Uterus (tissue), 2 donors: Measurements from ENCODE around the gene EIF2A.

Source experiments
- POLR2A ChIP-seq, 2 donors: fragments of 450-650 bp; IDR thresholded peaks; one replicate each; pipeline ENCODE4 v1.6.1; 2016; ENCODE audit warnings: antibody characterized with exemption in 2 of 2, mild to moderate bottlenecking in 1 of 2, moderate library complexity in 1 of 2
- TF ChIP-seq, protein P1 (sequence below), 4 experiments: fragments of 200-600 bp in 2 of 4; fragments of 450-650 bp in 2 of 4; sonication (generic) in 2 of 4; IDR thresholded peaks; one replicate each; pipeline ENCODE4 v1.5.1; 2016 to 2019; ENCODE audit warnings: antibody characterized with exemption in 4 of 4, mild to moderate bottlenecking in 2 of 4, moderate library complexity in 1 of 4

DNA sequence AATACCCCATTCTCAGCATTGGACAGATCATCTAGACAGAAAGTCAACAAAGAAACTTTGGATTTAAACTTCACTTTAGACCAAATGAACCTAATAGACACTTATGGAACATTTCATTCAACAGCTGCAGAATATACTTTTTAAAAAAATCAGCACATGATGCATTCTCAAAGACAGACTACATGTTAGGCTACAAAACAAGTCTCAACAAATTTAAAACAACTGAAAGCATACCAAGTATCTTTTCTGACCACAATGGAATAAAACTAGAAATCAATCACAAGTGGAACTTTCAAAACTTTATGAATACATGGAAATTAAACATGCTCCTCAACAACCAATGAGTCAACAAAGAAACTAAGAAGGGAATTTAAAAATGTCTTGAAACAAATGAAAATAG is 38.2 kb upstream of the EIF2A start:
- TF ChIP-seq, protein P1, sequence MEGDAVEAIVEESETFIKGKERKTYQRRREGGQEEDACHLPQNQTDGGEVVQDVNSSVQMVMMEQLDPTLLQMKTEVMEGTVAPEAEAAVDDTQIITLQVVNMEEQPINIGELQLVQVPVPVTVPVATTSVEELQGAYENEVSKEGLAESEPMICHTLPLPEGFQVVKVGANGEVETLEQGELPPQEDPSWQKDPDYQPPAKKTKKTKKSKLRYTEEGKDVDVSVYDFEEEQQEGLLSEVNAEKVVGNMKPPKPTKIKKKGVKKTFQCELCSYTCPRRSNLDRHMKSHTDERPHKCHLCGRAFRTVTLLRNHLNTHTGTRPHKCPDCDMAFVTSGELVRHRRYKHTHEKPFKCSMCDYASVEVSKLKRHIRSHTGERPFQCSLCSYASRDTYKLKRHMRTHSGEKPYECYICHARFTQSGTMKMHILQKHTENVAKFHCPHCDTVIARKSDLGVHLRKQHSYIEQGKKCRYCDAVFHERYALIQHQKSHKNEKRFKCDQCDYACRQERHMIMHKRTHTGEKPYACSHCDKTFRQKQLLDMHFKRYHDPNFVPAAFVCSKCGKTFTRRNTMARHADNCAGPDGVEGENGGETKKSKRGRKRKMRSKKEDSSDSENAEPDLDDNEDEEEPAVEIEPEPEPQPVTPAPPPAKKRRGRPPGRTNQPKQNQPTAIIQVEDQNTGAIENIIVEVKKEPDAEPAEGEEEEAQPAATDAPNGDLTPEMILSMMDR (IDR thresholded peaks at IDR 0.05), result no peak
- TF ChIP-seq POLR2A (IDR thresholded peaks at IDR 0.05), result no peak
